ENCODE data around the gene PLCD4.

DNA sequence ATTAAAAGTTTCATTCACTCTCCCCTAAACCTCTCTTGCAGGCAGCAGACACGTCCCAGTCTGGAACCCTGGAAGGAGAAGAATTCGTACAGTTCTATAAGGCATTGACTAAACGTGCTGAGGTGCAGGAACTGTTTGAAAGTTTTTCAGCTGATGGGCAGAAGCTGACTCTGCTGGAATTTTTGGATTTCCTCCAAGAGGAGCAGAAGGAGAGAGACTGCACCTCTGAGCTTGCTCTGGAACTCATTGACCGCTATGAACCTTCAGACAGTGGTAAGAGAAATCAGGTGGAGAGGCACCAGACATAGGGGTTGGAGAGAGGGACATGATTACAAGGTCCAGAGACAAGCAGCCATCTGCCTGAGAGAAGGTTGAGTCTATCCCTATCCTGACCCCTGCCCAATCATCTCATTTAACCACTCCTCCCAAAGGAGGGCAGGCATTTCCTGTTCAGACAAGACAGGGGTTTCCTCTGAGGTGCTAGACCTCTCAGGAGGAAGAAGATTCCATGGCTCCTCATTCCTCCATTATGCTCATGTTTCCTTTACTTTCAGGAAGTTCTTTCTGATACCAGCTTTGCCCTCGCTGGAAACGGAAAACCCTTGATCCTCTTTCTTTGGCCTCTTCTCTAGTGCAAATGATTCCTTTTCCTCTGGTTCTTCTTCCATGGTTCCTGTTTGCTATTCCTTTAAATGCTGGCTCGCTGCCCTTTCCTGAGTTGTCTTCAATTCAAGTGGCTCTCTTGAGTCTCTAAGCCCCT, 15.1 kb downstream of the PLCD4 start:
- TF ChIP-seq, protein P1, sequence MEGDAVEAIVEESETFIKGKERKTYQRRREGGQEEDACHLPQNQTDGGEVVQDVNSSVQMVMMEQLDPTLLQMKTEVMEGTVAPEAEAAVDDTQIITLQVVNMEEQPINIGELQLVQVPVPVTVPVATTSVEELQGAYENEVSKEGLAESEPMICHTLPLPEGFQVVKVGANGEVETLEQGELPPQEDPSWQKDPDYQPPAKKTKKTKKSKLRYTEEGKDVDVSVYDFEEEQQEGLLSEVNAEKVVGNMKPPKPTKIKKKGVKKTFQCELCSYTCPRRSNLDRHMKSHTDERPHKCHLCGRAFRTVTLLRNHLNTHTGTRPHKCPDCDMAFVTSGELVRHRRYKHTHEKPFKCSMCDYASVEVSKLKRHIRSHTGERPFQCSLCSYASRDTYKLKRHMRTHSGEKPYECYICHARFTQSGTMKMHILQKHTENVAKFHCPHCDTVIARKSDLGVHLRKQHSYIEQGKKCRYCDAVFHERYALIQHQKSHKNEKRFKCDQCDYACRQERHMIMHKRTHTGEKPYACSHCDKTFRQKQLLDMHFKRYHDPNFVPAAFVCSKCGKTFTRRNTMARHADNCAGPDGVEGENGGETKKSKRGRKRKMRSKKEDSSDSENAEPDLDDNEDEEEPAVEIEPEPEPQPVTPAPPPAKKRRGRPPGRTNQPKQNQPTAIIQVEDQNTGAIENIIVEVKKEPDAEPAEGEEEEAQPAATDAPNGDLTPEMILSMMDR (IDR thresholded peaks at IDR 0.05; ENCODE audit: low read depth, low read length), result no peak
- no peak for TF ChIP-seq POLR2A (IDR thresholded peaks at IDR 0.05; ENCODE audit: extremely low read depth, insufficient read length)
- TF ChIP-seq, protein P2, sequence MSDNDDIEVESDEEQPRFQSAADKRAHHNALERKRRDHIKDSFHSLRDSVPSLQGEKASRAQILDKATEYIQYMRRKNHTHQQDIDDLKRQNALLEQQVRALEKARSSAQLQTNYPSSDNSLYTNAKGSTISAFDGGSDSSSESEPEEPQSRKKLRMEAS (IDR thresholded peaks at IDR 0.05; ENCODE audit: low read depth, low read length), result no peak

Data from NB4 (cell line).